K562 (cell line): Measurements from ENCODE around the gene SPRED2. TPM values are rescaled to one million over a fixed set of nuclear protein-coding genes. Genes with fewer than 3 reads are reported as not detected.

Source experiments
- ATAC-seq: fragments of 200-7000 bp; cut with Tn5 transposase; 3 replicates; pipeline ENCODE4 v1.9.1; 2020; ENCODE audit warnings: moderate library complexity
- BruUV-seq: library from RNA; stranded (reverse); fragments of 400-500 nt; replicated peaks from 2 replicates; lab custom pipeline; 2021; lab: Mats Ljungman, UMichigan
- CTCF ChIA-PET: fragments of 300-600 bp; formaldehyde crosslinking; extraction: SDS; loops from one replicate; lab custom pipeline; 2021; ENCODE audit warnings: low intra/inter-chr PET ratio; lab: Yijun Ruan, JAX
- POLR2A ChIA-PET: fragments of 300-600, 350-650 bp; sonication (Branson Sonifier 250); formaldehyde crosslinking; extraction: SDS; loops from one replicate; lab custom pipeline; 2021; ENCODE audit warnings: antibody characterized with exemption, inconsistent platforms; lab: Yijun Ruan, JAX
- DNase-seq, 4 experiments: peaks; one replicate each; pipeline versions ENCODE4 v3.0.0 to v3.0.0-alpha.2; 2011 to 2018; ENCODE audit warnings: low spot score in 3 of 4, mixed read lengths in 3 of 4; ENCODE audit errors: extremely low read depth in 1 of 4
- FAIRE-seq: peaks from 2 replicates; lab custom pipeline; 2011; peaks lifted over from hg19 to GRCh38; lab: Jason Lieb, UNC
- H2AFZ ChIP-seq: 2 replicates; pipeline ENCODE4 v1.6.0; 2011; ENCODE audit warnings: low read depth, low read length, control low read depth, inconsistent platforms
- H3K27ac ChIP-seq: fragments of 200-600 bp; 3 replicates; pipeline ENCODE4 v1.8.0; 2011; ENCODE audit warnings: low read depth, mild to moderate bottlenecking, control low read depth, inconsistent platforms, low read length, moderate library complexity, mixed read lengths; ENCODE audit errors: extremely low read depth
- H3K27me3 ChIP-seq, 2 experiments: fragments of 300-600 bp in 1 of 2; 2 replicates in 1 of 2; 3 replicates in 1 of 2; pipeline versions ENCODE4 v1.6.0 to v1.8.0; 2011; ENCODE audit warnings: inconsistent platforms in 2 of 2, low read length in 2 of 2, mild to moderate bottlenecking in 1 of 2, mixed read lengths in 1 of 2, moderate library complexity in 1 of 2; ENCODE audit not compliant: control insufficient read depth in 2 of 2, insufficient read depth in 2 of 2
- H3K36me3 ChIP-seq: fragments of 300-600 bp; 3 replicates; pipeline ENCODE4 v1.8.0; 2011; ENCODE audit warnings: mild to moderate bottlenecking, low read length, inconsistent platforms; ENCODE audit not compliant: control insufficient read depth, insufficient read depth
- H3K4me1 ChIP-seq, 2 experiments: fragments of 200-600 bp in 1 of 2; replicated peaks in 1 of 2; 2 replicates in 1 of 2; 3 replicates in 1 of 2; pipeline versions ENCODE4 v1.5.1 to v1.8.0; 2011; ENCODE audit warnings: inconsistent platforms in 2 of 2, low read length in 2 of 2, mild to moderate bottlenecking in 1 of 2, mixed read lengths in 1 of 2, moderate library complexity in 1 of 2; ENCODE audit not compliant: control insufficient read depth in 2 of 2, insufficient read depth in 2 of 2
- H3K4me2 ChIP-seq: 2 replicates; pipeline ENCODE4 v1.6.1; 2011; ENCODE audit warnings: low read length, control low read depth, inconsistent platforms, mixed read lengths; ENCODE audit not compliant: insufficient read depth
- H3K4me3 ChIP-seq: fragments of 200-600 bp; sonication (generic), shearing (Covaris generic); 2 replicates; pipeline ENCODE4 v1.5.1; 2016; ENCODE audit warnings: control low read depth, inconsistent platforms
- H3K79me2 ChIP-seq: fragments of 200-600 bp; 3 replicates; pipeline ENCODE4 v1.8.0; 2011; ENCODE audit warnings: low read length, inconsistent platforms; ENCODE audit not compliant: control insufficient read depth, insufficient read depth
- H3K9ac ChIP-seq, 2 experiments: 2 replicates each; pipeline versions ENCODE4 v1.6.0 to v1.6.1; 2011; ENCODE audit warnings: low read depth in 2 of 2, low read length in 2 of 2, control low read depth in 1 of 2, inconsistent platforms in 1 of 2, mild to moderate bottlenecking in 1 of 2, mixed read lengths in 1 of 2; ENCODE audit not compliant: insufficient read depth in 1 of 2
- H3K9me1 ChIP-seq: one replicate; pipeline ENCODE4 v1.6.0; 2011; ENCODE audit warnings: inconsistent platforms, mild to moderate bottlenecking, low read length, moderate library complexity; ENCODE audit not compliant: control insufficient read depth, insufficient read depth
- H3K9me3 ChIP-seq: replicated peaks from 2 replicates; pipeline ENCODE4 v1.5.1; 2011; ENCODE audit warnings: low read depth, low read length, inconsistent platforms; ENCODE audit not compliant: control insufficient read depth, insufficient read depth
- H4K20me1 ChIP-seq: replicated peaks from 2 replicates; pipeline ENCODE4 v1.6.1; 2011; ENCODE audit warnings: low read length, inconsistent platforms, mixed read lengths; ENCODE audit not compliant: control insufficient read depth, insufficient read depth
- FOXJ2 ChIP-seq: fragments of 200-800 bp; sonication (Bioruptor generic); IDR thresholded peaks from 2 replicates; pipeline ENCODE4 v1.6.1; 2016; ENCODE audit warnings: missing genetic modification characterization, missing compliant biosample characterization
- HNRNPH1 ChIP-seq: fragments of 200-400 bp; formaldehyde crosslinking; optimal IDR thresholded peaks from 2 replicates; pipeline ENCODE3; 2017; ENCODE audit warnings: low read depth, mild to moderate bottlenecking, low read length, moderate library complexity
- KLF13 ChIP-seq: fragments of 450-650 bp; IDR thresholded peaks from 2 replicates; pipeline ENCODE4 v1.6.1; 2016; ENCODE audit warnings: missing genetic modification characterization, low read depth, mild to moderate bottlenecking, missing compliant biosample characterization, moderate library complexity, borderline replicate concordance
- MECOM ChIP-seq: fragments of 250-450 bp; sonication (Bioruptor Pico); IDR thresholded peaks from 2 replicates; pipeline ENCODE4 v1.8.0; 2022; ENCODE audit warnings: inconsistent platforms
- MEF2D ChIP-seq: conservative IDR thresholded peaks from 2 replicates; pipeline ENCODE4 v1.6.1; 2016; ENCODE audit warnings: low read depth, missing genetic modification characterization, missing compliant biosample characterization
- NCOA2 ChIP-seq, 2 experiments: fragments of 450-650 bp; IDR thresholded peaks; 2 replicates each; pipeline ENCODE4 v1.6.1; 2018; ENCODE audit warnings: mild to moderate bottlenecking in 2 of 2, moderate library complexity in 1 of 2; ENCODE audit not compliant: partially characterized antibody in 2 of 2
- NCOA6 ChIP-seq: fragments of 450-650 bp; IDR thresholded peaks from 2 replicates; pipeline ENCODE4 v1.6.1; 2017; ENCODE audit warnings: mild to moderate bottlenecking
- NFRKB ChIP-seq: fragments of 450-650 bp; IDR thresholded peaks from 2 replicates; pipeline ENCODE4 v1.6.1; 2016; ENCODE audit warnings: low read depth
- PURB ChIP-seq: sonication (generic); formaldehyde crosslinking; IDR thresholded peaks from 2 replicates; pipeline ENCODE4 v1.9.0; 2021; ENCODE audit warnings: low read depth, mild to moderate bottlenecking, missing genetic modification reagents
- RBM34 ChIP-seq: fragments of 200-400 bp; formaldehyde crosslinking; IDR thresholded peaks from 2 replicates; pipeline ENCODE4 v1.6.1; 2018; ENCODE audit warnings: low read length, borderline replicate concordance; ENCODE audit not compliant: insufficient read depth
- SAFB ChIP-seq: fragments of 200-400 bp; formaldehyde crosslinking; IDR thresholded peaks from 2 replicates; pipeline ENCODE4 v1.6.1; 2017; ENCODE audit warnings: low read depth, low read length, borderline replicate concordance
- TAF1 ChIP-seq: IDR thresholded peaks from 2 replicates; pipeline ENCODE4 v1.6.1; 2011; ENCODE audit warnings: mild to moderate bottlenecking, low read length, moderate library complexity; ENCODE audit not compliant: insufficient read depth, control insufficient read depth, severe bottlenecking; ENCODE audit errors: extremely low read depth
- TFAM ChIP-seq: fragments of 250-450 bp; sonication (Bioruptor Pico); conservative IDR thresholded peaks from 2 replicates; pipeline ENCODE4 v1.5.0; 2021; ENCODE audit warnings: mild to moderate bottlenecking, moderate library complexity
- THAP12 ChIP-seq: fragments of 250-450 bp; sonication (Bioruptor Pico); IDR thresholded peaks from 2 replicates; pipeline ENCODE4 v1.9.0; 2021; ENCODE audit warnings: mild to moderate bottlenecking, inconsistent platforms
- TSC22D4 ChIP-seq: fragments of 450-650 bp; IDR thresholded peaks from 2 replicates; pipeline ENCODE4 v1.6.1; 2016; ENCODE audit warnings: missing genetic modification characterization, missing biosample characterization, control low read depth
- USF1 ChIP-seq: sonication (generic); formaldehyde crosslinking; IDR thresholded peaks from 2 replicates; pipeline ENCODE4 v1.9.0; 2022; ENCODE audit warnings: mild to moderate bottlenecking, missing genetic modification reagents
- ZNF23 ChIP-seq: fragments of 250-450 bp; sonication (Bioruptor Pico); IDR thresholded peaks from 2 replicates; pipeline ENCODE4 v1.4.0; 2020; ENCODE audit warnings: mild to moderate bottlenecking
- ZNF384 ChIP-seq: IDR thresholded peaks from 2 replicates; pipeline ENCODE4 v1.6.1; 2012; ENCODE audit warnings: low read depth, low read length, improper control_type of control experiment
- ZNF695 ChIP-seq: fragments of 450-650 bp; formaldehyde crosslinking; IDR thresholded peaks from 2 replicates; pipeline ENCODE4 v1.4.0; 2020; ENCODE audit warnings: mild to moderate bottlenecking, moderate library complexity
- ZNF696 ChIP-seq: fragments of 250-450 bp; sonication (Bioruptor Pico); conservative IDR thresholded peaks from 2 replicates; pipeline ENCODE4 v1.4.0; 2020; ENCODE audit warnings: mild to moderate bottlenecking, moderate library complexity
- WGBS: fragments of 100-300 bp; shearing (Covaris generic); methylation state at CpG from one replicate; pipeline ENCODE4 v1.1.6; 2016; ENCODE audit warnings: low coverage, mixed read lengths; ENCODE audit not compliant: insufficient coverage; ENCODE audit errors: missing lambda C conversion rate; 5-methylcytosine and 5-hydroxymethylcytosine counted together
- in situ Hi-C: fragments of 300-500 bp; cut with MboI; formaldehyde crosslinking; loops from 4 replicates; pipeline ENCODE4 v1.15.0; 2018; ENCODE audit warnings: inconsistent platforms, mixed read lengths
- intact Hi-C: fragments of 100-400 bp; cut with micrococcal nuclease; formaldehyde crosslinking; loops from 2 replicates; pipeline ENCODE4 v1.14.2; 2022
- polyA plus RNA-seq, 8 experiments: library from polyadenylated mRNA; depleted of rRNA in 4 of 8; stranded (reverse) in 5 of 8; unstranded in 3 of 8; fragments of >200 nt; fragmentation: Nextera tagmentation in 2 of 8; fragmentation: Illumina TruSeq in 1 of 8; extraction: Ambion mirVana in 2 of 8; extraction: Trizol in 1 of 8; gene quantifications; 2 replicates each; pipeline versions ENCODE4 v1.2.1 to v1.2.3, GENCODE V29; 2011 to 2014; ENCODE audit warnings: inconsistent platforms in 1 of 8, missing spikeins in 1 of 8
- total RNA-seq, 7 experiments: library from RNA; depleted of rRNA in 6 of 7; stranded (reverse); fragments of >200 nt in 6 of 7; fragmentation: Illumina TruSeq in 2 of 7; extraction: Trizol in 2 of 7; gene quantifications; 2 replicates each; pipeline versions ENCODE4 v1.2.1 to v1.2.3, GENCODE V29; 2011 to 2021; ENCODE audit warnings: low replicate concordance in 1 of 7

SPRED2 gene
- total and polyA plus RNA-seq, 9 of the 15 experiments (the other 6 are each of a cell fraction or from before 2014, with no cell fraction given): 4.6 to 50.8 (median 14.1) TPM

DNA sequence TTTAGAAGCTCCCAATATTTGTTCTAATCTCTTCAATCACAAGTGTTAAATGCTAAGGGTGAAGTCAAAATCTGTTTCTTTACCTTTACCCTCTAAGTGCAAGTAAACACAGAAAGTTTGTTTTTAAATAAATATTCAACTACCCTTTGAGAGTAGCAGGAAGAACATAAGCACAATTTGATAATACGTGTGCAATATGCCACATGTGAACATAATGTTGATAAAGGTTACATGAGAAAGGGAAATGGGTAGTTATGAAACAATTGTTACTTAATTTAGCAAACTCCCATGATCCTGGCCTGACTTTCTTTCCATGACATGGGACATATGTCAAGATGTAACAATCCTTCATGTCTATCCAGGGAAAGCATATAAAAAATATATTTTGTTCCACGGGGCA is 7.1 kb downstream of the SPRED2 start:
- peaks cover 64% of the 10 kb centered on the region for H4K20me1 ChIP-seq
- ChIA-PET POLR2A (interaction anchor here (1.0 to 8.6 kb wide), 2 partner anchors 9 to 114 kb away, joined by 3 to 63 read pairs; no protein-coding TSS in a partner anchor), CTCF (no interaction called here)
- no peak overlapping the region for H3K4me3 ChIP-seq
- no peak overlapping the region for H3K27ac ChIP-seq
- no TSS peak for BruUV-seq
- DNase-seq: no peak
- no peaks in the 10 kb centered on the region for H3K9me3 ChIP-seq
- FAIRE-seq: no peak
- peaks cover 100% of the 10 kb centered on the region for H3K79me2 ChIP-seq
- peaks cover 26% of the 10 kb centered on the region for H3K36me3 ChIP-seq
- peaks cover 6 to 35% of the 10 kb centered on the region in 2 experiments for H3K4me1 ChIP-seq
- no peak for TF ChIP-seq MEF2D (tag)
- no peak for TF ChIP-seq NCOA2 (IDR thresholded peaks at IDR 0.05; ENCODE audit: partially characterized antibody in 2 of 2)
- no peak for TF ChIP-seq ZNF23 (CRISPR knock-in tag)
- no peak for TF ChIP-seq KLF13 (tag)
- no peak for TF ChIP-seq SAFB
- no peak for TF ChIP-seq THAP12
- no peak for TF ChIP-seq NFRKB
- no peak for TF ChIP-seq ZNF696 (CRISPR knock-in tag)
- no peak for TF ChIP-seq MECOM (CRISPR knock-in tag)
- TF ChIP-seq TSC22D4 (tag): no peak
- no peak for TF ChIP-seq USF1 (CRISPR knock-in tag)
- TF ChIP-seq NCOA6: no peak
- no peak for TF ChIP-seq TFAM (CRISPR knock-in tag)
- TF ChIP-seq HNRNPH1: no peak
- no peak for TF ChIP-seq FOXJ2
- TF ChIP-seq TAF1: no peak
- TF ChIP-seq ZNF695 (CRISPR knock-in tag): no peak
- no peak for TF ChIP-seq ZNF384
- no peak for TF ChIP-seq RBM34
- no peak for TF ChIP-seq PURB (CRISPR knock-in tag)
- no peak for ATAC-seq
- WGBS: 84% methylated on average over 2 of the region's 2 CpGs
- no peak overlapping the region for H2AFZ ChIP-seq
- in situ Hi-C loops (no loop called here), intact Hi-C loops (no loop called here)
- no peak overlapping the region for H3K9ac ChIP-seq
- peaks cover 10% of the 10 kb centered on the region for H3K9me1 ChIP-seq
- no peak overlapping the region for H3K4me2 ChIP-seq
- H3K27me3 ChIP-seq: no peaks in the 10 kb centered on the region
